ENCODE data around the gene GSE1.

The GSE1 gene

GRCh38 chr16:85651629-85652430, 38.7 kb downstream of the GSE1 start:
- DNase-seq (ENCODE audit: low read depth), result no peak
- no peak for TF ChIP-seq CTCF (IDR thresholded peaks at IDR 0.05; ENCODE audit: insufficient read depth, low read depth, low read length, missing control alignments)
- H3K4me3 ChIP-seq (ENCODE audit: low read depth, low read length), result no peak overlapping the region

- DNase-seq (ENCODE audit: low read depth), result no peak
- no peak overlapping the region for H3K4me3 ChIP-seq (ENCODE audit: low read depth, low read length)
- no peak for TF ChIP-seq CTCF (IDR thresholded peaks at IDR 0.05; ENCODE audit: insufficient read depth, low read depth, low read length, missing control alignments)
Observed at GRCh38 chr16:85652431-85653221, 39.5 kb downstream of the GSE1 start.

- no peak overlapping the region for H3K4me3 ChIP-seq (ENCODE audit: low read depth, low read length)
- DNase-seq (ENCODE audit: low read depth), result no peak
- TF ChIP-seq CTCF (IDR thresholded peaks at IDR 0.05; ENCODE audit: insufficient read depth, low read depth, low read length, missing control alignments), result no peak
Observed at GRCh38 chr16:85653290-85653891, 40.3 kb downstream of the GSE1 start.

GRCh38 chr16:85654251-85655095, 41.4 kb downstream of the GSE1 start:
- no peak for TF ChIP-seq CTCF (IDR thresholded peaks at IDR 0.05; ENCODE audit: insufficient read depth, low read depth, low read length, missing control alignments)
- DNase-seq (ENCODE audit: low read depth), result no peak
- H3K4me3 ChIP-seq (ENCODE audit: low read depth, low read length), result no peak overlapping the region

GRCh38 chr16:85655216-85656129, 42.4 kb downstream of the GSE1 start:
- H3K4me3 ChIP-seq (ENCODE audit: low read depth, low read length), result no peak overlapping the region
- DNase-seq (ENCODE audit: low read depth), result no peak
- TF ChIP-seq CTCF (IDR thresholded peaks at IDR 0.05; ENCODE audit: insufficient read depth, low read depth, low read length, missing control alignments), result no peak
